ENCODE measurements around the gene TLE4. TPM values are rescaled to one million over a fixed set of nuclear protein-coding genes. Genes with fewer than 3 reads are reported as not detected.

TLE4 gene
- total and polyA plus RNA-seq, 2 experiments from 2014 or later, result 45.8 to 72.9 TPM

DNA sequence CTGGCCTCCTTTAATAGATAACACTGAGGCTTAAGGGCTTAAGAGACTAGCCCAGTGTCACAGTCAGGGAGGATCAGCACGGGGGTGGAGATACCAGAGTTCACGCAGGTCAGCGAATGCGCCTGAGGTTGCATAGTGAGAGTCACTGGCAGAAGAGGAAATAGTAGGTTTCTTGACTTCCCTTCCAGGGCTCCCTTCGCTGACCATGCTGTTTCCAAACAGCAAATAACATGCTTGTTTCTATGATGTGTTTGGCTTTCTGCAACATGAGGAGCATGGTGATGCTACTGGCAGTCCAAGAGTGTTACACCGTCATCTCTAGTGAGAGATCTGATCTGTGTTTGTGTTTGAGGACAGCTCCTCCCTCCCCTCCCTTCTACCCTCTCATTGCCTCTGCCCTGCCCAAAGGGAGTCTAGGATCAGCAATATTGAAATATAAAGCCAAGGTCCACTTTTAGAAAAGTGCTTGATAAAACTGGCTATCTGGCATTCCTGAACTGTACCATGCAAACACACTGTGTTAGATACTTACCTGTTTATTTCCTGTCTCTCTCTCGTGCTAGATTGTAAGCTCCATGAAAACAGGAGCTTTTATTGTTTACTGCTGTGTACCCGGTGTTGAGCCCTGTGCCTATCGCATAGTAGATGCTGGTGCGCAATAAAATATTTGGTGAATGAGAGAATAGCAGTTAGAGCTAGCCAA lies 12.3 kb downstream of the TLE4 start (continued):
- no peak for TF ChIP-seq ZNF462 (CRISPR knock-in tag; IDR thresholded peaks at IDR 0.05)
- TF ChIP-seq EZH2 (IDR thresholded peaks at IDR 0.05; ENCODE audit: low read depth, unreplicated experiment), result no peak
- no peak for TF ChIP-seq ZNF331 (CRISPR knock-in tag; IDR thresholded peaks at IDR 0.05; ENCODE audit: low read depth)
- no peak for TF ChIP-seq JUNB (IDR thresholded peaks at IDR 0.05; ENCODE audit: unreplicated experiment)
- TF ChIP-seq, protein P1, sequence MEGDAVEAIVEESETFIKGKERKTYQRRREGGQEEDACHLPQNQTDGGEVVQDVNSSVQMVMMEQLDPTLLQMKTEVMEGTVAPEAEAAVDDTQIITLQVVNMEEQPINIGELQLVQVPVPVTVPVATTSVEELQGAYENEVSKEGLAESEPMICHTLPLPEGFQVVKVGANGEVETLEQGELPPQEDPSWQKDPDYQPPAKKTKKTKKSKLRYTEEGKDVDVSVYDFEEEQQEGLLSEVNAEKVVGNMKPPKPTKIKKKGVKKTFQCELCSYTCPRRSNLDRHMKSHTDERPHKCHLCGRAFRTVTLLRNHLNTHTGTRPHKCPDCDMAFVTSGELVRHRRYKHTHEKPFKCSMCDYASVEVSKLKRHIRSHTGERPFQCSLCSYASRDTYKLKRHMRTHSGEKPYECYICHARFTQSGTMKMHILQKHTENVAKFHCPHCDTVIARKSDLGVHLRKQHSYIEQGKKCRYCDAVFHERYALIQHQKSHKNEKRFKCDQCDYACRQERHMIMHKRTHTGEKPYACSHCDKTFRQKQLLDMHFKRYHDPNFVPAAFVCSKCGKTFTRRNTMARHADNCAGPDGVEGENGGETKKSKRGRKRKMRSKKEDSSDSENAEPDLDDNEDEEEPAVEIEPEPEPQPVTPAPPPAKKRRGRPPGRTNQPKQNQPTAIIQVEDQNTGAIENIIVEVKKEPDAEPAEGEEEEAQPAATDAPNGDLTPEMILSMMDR (conservative IDR thresholded peaks at IDR 0.05; ENCODE audit: low read depth in 2 of 2), result no peak

- peaks cover 8% of the 10 kb centered on the region; the same call in 2 of the 3 replicates for H3K36me3 Mint-ChIP-seq (ENCODE audit: low read depth)
- TF ChIP-seq, protein P1 (conservative IDR thresholded peaks at IDR 0.05; ENCODE audit: low read depth in 2 of 2), result no peak
- no peak for TF ChIP-seq NANOG (IDR thresholded peaks at IDR 0.05; ENCODE audit: borderline replicate concordance)
Observed at GRCh38 chr9:79584655-79584982, 12.9 kb downstream of the TLE4 start.

More at GRCh38 chr9:79584655-79584982, 12.9 kb downstream of the TLE4 start:
- Histone ChIP-seq H3K36me3 (ENCODE audit: insufficient read depth) (no peaks in the 10 kb centered on the region), H3F3A (replicated peaks; ENCODE audit: low read depth) (no peaks in the 10 kb centered on the region), H3K27me3 (ENCODE audit: insufficient read depth) (no peaks in the 10 kb centered on the region), H3K4me3 (no peak overlapping the region), H2AFZ (no peak overlapping the region), H3K4me2 (no peak overlapping the region), H3K79me2 (replicated peaks; ENCODE audit: insufficient read depth) (peaks cover 95% of the 10 kb centered on the region), H3K9me2 (ENCODE audit: insufficient read depth) (no peaks in the 10 kb centered on the region), H4K20me1 (replicated peaks; ENCODE audit: insufficient read depth) (peaks cover 28% of the 10 kb centered on the region), H3K4me1 (ENCODE audit: insufficient read depth) (peaks cover 33% of the 10 kb centered on the region), H3K27ac (ENCODE audit: low read depth) (no peak overlapping the region)
- Mint-ChIP-seq H3K9me3 (no peaks in the 10 kb centered on the region; the same call in 2 of the 3 replicates), H3K27me3 (ENCODE audit: insufficient read depth, low read depth, poor library complexity) (peaks cover 5% of the 10 kb centered on the region), H3K27ac (no peak overlapping the region), H3K4me3 (no peak overlapping the region), H3K4me1 (peaks cover 36% of the 10 kb centered on the region)
- ATAC-seq (no peak), DNase-seq (ENCODE audit: low spot score) (no peak)

All from GM23338 (cell line).